ENCODE measurements around the gene CDKL1.
A peak's percentile ranks its signal among the peaks of the same experiment; 100 is the strongest.

The CDKL1 gene

DNA sequence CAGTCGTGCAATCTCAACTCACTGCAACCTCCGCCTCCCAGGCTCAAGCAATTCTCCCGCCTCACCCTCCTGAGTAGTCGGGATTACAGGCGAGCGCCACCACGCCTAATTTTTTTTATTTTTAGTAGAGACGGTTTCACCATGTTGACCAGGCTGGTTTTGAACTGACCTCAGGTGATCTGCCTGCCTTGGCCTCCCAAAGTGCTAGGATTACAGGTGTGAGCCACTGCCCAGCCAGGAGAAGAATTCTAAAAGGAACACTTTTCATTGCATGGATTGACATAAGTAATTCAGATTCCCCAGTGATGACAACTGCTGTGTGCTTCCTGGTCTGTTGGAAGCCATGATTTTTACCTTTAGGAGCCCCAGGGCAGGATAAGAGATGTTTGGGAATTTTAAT is 62.5 kb downstream of the CDKL1 start:
- no peak overlapping the region for H3K4me3 ChIP-seq
- no peaks in the 10 kb centered on the region for H3K9me3 ChIP-seq
- H3K27ac ChIP-seq, result no peak overlapping the region
- peaks cover 0 to 17% (median 8%) of the 10 kb centered on the region in 4 donors for H3K4me1 ChIP-seq
- intact Hi-C loops (cut with DNase I; ENCODE audit: low total_unique reads), result loop anchor here (10.0 kb wide), 1 partner anchor 61 kb away; the partner anchor contains the start of gene CDKL1
- peaks cover 0 to 12% (median 0%) of the 10 kb centered on the region in 3 donors for H3K36me3 ChIP-seq
- TF ChIP-seq, protein P1, sequence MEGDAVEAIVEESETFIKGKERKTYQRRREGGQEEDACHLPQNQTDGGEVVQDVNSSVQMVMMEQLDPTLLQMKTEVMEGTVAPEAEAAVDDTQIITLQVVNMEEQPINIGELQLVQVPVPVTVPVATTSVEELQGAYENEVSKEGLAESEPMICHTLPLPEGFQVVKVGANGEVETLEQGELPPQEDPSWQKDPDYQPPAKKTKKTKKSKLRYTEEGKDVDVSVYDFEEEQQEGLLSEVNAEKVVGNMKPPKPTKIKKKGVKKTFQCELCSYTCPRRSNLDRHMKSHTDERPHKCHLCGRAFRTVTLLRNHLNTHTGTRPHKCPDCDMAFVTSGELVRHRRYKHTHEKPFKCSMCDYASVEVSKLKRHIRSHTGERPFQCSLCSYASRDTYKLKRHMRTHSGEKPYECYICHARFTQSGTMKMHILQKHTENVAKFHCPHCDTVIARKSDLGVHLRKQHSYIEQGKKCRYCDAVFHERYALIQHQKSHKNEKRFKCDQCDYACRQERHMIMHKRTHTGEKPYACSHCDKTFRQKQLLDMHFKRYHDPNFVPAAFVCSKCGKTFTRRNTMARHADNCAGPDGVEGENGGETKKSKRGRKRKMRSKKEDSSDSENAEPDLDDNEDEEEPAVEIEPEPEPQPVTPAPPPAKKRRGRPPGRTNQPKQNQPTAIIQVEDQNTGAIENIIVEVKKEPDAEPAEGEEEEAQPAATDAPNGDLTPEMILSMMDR (IDR thresholded peaks at IDR 0.05), result no peak
- no peaks in the 10 kb centered on the region for H3K27me3 ChIP-seq
- no peak for DNase-seq

DNA sequence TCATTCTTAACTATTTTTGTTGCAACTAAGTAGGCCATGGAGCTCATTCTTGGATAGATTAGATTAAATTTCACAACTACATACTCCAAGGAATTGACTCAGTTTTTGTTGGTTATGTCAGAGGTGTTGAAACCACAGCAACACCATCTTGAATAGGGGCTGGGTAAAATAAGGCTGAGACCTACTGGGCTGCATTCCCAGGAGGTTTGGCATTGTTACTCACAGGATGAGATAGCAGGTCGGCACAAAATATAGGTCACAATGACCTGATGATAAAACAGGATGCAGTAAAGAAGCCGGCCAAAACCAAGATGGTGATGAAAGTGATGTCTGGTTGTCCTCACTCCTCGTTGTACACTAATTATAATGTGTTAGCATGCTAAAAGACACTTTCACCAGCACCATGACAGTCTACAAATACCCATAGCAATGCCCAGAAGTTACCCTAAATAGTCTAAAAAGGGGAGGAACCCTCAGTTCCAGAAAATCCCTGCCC is 63.6 kb downstream of the CDKL1 start:
- H3K4me1 ChIP-seq, result peaks cover 0 to 17% (median 8%) of the 10 kb centered on the region in 4 donors
- H3K27ac ChIP-seq, result no peak overlapping the region
- H3K27me3 ChIP-seq, result no peaks in the 10 kb centered on the region
- peaks cover 0 to 12% (median 0%) of the 10 kb centered on the region in 3 donors for H3K36me3 ChIP-seq
- H3K4me3 ChIP-seq, result no peak overlapping the region
- intact Hi-C loops (cut with DNase I; ENCODE audit: low total_unique reads), result loop anchor here (10.0 kb wide), 1 partner anchor 62 kb away; the partner anchor contains the start of gene CDKL1
- peak in 1 of 2 donors; percentile 62 for DNase-seq
- TF ChIP-seq, protein P1 (IDR thresholded peaks at IDR 0.05), result no peak
- H3K9me3 ChIP-seq, result no peaks in the 10 kb centered on the region

DNA sequence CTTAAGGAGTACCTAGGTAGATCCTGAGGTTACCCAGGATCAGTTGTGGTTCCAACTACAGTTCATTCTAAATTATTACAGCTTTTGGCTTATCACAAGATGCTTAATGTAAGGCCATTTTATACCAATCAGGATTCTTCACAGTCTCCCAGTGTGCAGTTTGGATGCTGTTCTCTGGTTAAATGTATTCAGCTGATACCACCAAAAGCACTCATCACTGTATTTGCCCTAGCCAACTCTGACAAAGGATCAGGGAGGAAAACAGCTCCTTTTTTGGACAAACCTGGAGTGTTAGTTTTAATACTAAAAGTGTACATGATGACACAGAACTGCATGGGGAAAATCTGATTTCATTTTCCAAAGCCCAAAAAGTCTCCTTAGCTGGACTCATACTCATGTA is 65.1 kb downstream of the CDKL1 start:
- Histone ChIP-seq H3K36me3 (peaks cover 0 to 18% (median 0%) of the 10 kb centered on the region in 3 donors), H3K4me1 (peaks cover 0 to 15% (median 8%) of the 10 kb centered on the region in 4 donors), H3K27me3 (no peaks in the 10 kb centered on the region), H3K27ac (no peak overlapping the region), H3K9me3 (no peaks in the 10 kb centered on the region), H3K4me3 (no peak overlapping the region)
- TF ChIP-seq, protein P1 (IDR thresholded peaks at IDR 0.05), result no peak
- intact Hi-C loops (cut with DNase I; ENCODE audit: low total_unique reads), result loop anchor here (10.0 kb wide), 1 partner anchor 63 kb away; the partner anchor contains the start of gene CDKL1
- no peak for DNase-seq

DNA sequence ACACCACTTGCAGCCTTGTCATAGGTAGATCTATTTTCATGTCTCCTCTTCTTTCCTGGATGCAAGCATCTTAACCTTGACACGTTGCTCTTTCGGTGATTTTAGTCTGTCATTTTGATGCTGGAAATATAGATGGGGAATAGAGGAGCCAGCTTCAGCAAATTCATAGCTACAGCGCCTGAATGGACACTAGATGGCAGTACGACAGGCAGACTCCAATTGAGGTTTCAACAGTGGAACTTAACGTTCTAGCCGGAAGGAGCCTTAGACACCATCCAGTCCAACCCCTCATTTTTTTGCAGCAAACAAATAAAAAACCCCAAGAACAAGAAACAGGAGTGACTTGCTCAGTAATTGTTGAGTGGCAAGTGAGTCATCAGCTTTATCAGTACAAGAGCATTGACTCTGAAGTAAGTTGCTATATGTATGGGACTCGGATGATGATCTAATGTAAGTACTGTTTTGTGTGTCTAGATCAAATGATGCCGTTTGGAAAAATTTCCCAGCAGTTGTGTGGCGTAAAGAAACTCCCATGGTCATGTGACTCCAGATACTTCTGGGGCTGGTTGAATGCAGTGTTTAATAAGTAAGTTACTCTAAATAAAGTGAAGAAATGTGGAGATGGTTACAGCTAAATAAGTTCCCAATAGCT is 75.5 kb downstream of the CDKL1 start:
- Histone ChIP-seq H3K27me3 (no peaks in the 10 kb centered on the region), H3K4me3 (peak overlapping the region; percentile 31 to 42), H3K9me3 (no peaks in the 10 kb centered on the region), H3K4me1 (peaks cover 0 to 13% (median 6%) of the 10 kb centered on the region in 4 donors), H3K27ac (peak overlapping the region; percentile 61 to 66), H3K36me3 (peaks cover 6 to 19% (median 11%) of the 10 kb centered on the region in 3 donors)
- intact Hi-C loops (cut with DNase I; ENCODE audit: low total_unique reads), result no loop called here
- peak in 1 of 2 donors; percentile 56 for DNase-seq
- TF ChIP-seq, protein P1 (IDR thresholded peaks at IDR 0.05), result peak; percentile 80

DNA sequence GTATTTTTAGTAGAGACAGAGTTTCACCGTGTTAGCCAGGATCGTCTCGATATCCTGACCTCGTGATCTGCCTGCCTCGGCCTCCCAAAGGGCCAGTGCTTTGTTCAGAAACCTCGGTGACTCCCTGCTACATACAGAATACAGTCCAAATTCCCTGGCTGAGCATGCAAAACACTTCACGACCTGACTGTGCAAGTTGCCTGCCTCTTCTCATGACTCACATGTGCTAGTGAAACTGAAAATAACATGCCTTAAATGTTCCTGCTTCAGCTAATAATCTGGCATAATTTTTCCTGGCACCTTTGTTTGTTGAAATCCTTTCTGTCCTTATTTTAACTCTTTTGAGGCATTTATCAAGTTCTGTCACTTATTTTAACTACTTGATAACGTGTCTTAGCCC is 76.4 kb downstream of the CDKL1 start:
- Histone ChIP-seq H3K9me3 (no peaks in the 10 kb centered on the region), H3K27me3 (no peaks in the 10 kb centered on the region), H3K27ac (peak overlapping the region; percentile 61 to 66), H3K4me1 (peaks cover 0 to 13% (median 6%) of the 10 kb centered on the region in 4 donors), H3K36me3 (peaks cover 6 to 15% (median 11%) of the 10 kb centered on the region in 3 donors), H3K4me3 (no peak overlapping the region)
- no peak for DNase-seq
- intact Hi-C loops (cut with DNase I; ENCODE audit: low total_unique reads), result no loop called here
- TF ChIP-seq, protein P1 (IDR thresholded peaks at IDR 0.05), result no peak

Data from tibial artery (tissue), 4 donors.